GM19023 (cell line): ENCODE measurements around the gene RPS15A.
"Not testable (repeated sequence)": the region's sequence is repeated elsewhere in the genome, so short reads cannot be mapped to it uniquely, and the experiment has no call there.

ENCODE experiments used
- ATAC-seq: cut with Tn5 transposase; IDR thresholded peaks from one replicate; pipeline ENCODE4 v1.9.1; 2021; ENCODE audit warnings: mild to moderate bottlenecking, moderate library complexity; ENCODE audit not compliant: unreplicated experiment

The RPS15A gene

DNA sequence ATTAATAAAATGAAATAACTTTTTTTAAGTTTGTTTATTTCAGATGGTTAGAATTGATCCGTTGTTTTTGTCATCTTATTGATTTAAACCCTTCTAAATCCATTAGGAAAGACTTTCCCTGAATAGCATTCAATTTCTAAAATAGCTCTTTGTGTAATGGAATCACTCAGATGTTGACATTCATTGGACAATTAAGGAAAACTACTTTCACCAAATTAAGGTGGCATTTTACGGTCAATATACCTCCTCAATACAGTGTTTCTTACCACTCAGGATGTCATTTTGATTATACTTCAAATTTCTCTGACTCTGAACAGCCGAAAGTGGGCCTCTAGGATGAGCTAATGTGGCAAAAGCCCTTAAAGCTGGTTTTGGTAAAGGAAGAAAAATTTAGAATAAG is 9.4 kb upstream of the RPS15A start:
- no peak for ATAC-seq

DNA sequence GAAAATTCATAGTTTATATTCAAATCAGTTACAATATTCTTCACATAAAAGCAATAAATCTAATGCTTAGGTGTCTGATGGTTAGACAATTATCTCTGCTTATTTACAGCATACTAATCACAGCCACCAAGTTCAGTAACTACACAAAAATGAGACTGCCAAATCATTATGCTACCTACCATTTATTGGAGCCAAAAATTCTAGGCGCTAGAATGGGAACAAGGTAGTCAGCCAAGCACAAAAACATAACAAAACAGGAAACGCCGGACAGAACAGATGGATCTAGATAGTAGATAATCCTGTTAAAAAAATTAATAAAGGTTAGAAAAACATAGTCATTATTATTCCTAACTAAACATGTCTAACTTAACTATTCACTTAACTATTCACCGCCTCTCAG is 7.6 kb upstream of the RPS15A start:
- ATAC-seq, result no peak

DNA sequence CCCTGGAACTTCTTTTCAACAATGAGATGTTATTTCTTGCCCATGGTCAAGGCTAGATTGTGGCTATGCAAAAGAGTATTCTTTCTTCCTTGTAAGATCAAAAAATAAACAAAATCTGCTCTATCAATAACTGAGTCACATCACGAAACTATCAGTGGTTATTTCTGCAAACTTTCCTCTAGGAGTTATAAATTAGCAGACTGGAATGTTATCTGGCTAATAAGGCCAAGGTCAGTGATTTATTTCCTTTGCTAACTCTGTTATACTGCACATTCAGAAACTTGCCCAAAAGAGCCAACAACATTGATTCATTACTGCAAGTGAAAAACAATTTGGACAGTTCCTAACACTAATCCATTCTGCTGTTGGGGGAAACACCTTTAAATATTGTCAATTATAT is 6.2 kb upstream of the RPS15A start:
- ATAC-seq, result no peak

DNA sequence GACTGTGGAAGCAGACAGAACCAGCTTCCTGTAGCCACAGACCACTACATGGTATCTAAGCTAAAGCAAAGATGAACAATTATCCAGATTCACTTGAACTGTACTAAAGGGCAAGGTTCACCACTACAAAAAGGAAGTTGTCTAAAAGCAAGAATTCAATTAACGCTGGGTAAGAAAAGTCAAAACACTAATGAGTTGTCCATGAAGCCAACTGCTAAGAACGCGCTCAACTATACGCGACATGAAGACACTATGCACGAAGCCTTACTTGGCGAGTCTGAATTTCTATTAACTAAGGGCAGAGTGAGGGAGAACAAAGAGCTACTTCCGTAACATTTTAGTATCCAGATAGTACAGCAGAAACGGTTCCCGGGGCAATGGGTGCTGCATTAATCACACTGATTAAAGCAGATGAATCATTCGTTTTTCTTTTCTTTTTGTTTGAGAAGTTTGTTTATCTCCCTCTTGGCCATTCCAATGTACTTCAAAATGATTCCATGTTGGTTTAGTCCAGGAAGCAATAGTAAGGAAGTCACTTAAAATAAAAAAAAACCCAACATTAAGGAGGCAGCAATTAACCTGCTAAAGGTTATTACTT is 2.8 kb upstream of the RPS15A start:
- ATAC-seq, result no peak

DNA sequence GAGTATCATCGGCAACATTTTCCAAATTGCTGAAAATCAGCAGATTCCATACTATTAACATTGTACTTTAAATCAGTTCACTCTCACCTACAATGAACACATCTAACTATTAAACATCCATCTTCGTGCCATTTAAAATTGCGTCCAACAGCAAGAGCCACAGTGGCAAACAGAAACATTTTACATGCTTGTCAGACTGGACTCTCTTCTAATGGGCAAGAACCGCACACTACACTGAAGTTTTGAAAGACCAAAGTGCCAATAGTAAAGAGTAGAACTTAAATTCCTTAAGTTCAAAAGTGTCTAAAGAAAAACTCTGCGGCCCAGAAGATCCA is 652 bp downstream of the RPS15A start:
- ATAC-seq, result no peak

DNA sequence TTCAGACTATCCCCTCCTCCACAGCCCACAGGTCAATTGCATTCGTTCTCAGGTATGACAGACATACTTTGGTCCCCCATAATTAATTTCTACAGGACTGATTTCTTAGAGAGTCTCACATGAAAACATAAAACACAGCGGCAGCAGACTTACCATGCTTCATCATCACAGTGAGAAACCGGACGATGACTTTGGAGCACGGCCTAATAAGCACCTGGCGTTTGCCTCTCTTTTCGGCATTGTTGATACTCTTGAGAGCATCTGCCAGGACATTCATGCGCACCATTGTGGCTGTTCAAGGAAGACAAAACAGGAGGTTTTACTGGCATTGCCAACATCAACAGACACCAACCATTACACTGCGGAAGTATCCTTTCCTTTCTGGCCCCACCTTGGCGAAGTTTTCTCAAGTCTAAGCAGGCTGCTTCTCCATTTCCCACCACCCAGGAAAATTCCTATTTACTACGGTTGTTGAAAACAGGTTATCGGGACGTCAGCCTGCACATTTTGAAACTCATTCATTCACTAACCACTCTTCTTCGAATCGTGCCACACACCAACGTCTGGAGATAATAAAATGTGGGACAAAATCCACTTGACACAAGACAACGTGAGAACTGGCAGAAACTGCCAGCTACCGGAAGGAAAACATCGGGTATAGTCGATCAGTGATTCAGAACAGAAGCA is 1.2 kb downstream of the RPS15A start:
- no peak for ATAC-seq

DNA sequence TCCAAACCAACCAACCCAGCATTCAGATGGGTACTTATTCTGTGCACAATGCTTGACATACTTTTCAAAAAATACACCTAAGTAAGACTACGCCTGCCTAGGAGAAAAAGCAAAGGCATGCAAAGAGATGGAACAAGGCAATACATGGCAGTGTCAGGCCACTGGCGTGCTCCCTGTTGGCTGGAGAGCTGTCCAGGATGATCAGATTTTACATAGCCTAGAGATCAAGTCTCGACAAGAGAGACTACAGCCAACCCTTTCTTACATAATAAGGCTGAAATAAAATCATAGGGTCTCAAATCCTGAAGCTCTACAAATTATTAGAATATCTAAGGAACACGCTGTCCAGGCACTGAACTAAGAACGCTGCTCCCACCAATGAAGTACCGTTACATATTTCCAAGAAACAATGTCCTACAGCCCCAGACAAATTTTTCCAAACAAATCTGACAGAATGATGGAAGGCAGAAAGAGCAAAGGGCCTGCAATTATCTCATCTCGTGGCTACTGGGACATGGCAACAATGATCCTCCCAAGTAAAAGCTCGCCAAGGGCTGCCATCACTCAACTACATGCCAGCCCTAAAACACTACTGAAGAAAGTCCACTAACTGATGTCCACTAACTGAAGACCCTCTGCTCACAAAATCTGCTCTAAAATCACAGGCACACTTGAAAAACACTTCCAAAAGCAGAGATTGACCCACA is 5.1 kb downstream of the RPS15A start:
- ATAC-seq, result no peak

DNA sequence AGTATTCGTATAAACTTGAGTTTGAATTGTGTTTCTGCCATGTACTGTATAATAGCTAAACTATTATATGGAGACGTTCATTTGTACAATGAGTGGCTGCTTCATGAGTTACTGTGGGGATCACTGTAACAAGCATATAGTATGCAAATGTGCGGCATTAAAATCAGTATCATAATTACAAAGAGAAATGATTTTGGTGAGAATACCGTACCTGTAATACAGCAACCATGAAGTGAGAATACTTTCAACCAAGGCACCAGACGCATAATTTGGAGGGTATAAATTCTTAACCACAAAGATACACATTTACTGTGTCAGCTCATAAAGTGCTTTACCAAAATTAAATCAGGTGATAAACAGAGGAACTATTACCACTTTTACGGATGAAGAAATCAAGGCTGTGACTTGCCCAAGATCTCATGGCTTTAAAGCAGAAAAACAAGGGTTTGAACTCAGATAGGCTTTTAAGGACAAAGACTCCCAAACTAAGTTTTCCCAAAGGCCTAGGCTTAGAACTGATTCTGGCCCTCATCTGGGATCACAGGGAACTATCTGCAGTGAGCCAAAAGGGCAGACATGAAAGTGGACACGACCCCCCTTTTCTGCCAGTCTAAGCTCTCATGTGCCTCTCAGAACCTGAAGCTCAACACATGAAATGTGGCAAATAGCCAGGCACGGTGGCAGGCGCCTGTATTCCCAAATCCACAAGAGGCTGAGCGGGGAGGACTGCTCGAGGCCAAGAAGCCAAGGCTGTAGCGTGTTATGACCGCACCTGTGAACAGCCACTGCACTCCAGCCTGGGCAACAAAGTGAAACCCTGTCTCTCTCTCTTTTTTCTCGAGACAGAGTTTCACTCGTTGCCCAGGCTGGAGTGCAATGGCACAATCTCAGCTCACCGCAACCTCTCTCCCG is 6.4 kb downstream of the RPS15A start:
- ATAC-seq, result no peak

DNA sequence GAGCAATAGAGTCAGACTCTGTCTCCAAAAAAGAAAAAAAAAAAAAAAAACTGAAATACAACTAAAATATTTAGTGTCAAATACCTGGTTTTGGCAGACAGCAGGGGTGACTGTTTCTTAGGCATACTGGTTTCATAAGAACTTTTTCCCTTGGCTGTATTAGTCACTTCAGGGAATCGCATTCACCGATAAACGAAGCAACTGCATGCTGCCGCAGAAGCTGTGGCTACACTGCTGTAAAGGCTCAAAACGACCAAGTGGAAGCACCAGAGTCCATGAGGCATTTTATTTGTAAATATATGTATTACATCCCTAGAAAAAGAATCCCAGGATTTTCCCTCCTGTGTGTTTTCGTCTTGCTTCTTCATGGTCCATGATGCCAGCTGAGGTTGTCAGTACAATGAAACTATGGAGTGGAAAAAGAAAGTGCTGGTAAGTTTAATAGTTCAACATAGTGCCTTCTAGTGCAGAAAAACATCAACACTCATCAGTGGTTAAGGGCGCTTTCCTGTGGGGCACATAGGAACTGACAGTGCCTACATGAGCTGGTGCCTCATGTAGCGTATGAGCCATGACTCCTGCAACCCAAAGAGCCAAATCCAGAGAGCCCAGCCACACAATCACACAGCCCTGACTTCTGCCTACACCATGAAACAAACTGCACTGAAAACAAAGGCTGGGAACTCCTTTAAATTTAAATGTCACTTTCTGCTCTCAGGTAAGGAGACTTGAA is 7.3 kb downstream of the RPS15A start:
- ATAC-seq, result no peak

DNA sequence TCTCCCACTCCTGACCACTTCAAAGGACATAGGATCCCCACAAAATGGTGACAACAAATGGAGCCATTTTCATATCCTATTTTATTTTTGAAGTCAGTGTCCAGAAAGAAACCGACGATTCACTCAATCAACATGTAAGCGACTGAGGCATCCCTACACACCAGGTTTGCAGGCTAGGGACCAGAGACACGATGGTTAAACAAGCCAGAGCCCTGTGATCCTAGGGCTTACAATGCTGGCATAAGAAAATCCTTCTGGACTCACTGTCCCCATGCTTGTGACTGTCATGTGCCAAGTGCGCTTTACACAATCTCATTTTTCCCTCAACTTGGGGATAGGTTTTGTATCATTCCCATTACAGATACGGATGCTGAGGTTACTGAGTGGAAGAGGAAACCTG is 8.9 kb downstream of the RPS15A start:
- not testable (repeated sequence) for ATAC-seq

DNA sequence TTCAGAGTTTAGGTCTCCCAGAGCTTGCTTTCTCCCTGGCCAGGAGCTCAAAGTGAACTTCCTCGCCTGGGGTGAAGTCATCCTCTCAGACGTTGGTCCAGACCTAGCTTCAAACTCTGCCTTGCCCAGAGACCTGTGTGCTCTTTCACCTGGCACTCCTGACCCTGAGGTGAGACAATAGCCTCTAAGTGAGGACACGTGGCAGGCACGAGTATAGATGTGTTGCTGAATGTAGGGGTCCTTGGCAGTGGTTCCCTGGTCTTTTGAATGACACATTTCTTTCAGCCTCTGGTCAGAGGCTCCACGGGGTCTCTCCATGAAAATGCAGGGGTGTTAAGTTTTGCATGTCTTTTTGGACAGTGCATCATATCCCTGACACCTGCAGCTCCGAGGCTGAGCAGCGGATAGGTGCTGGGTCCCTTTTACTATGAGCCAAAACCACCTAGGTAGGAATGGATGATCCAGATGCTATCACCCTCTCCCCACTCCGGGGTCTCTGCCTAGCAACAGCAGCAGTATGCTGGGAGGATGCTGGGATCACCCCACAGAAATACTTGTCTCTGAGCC is 9.6 kb downstream of the RPS15A start:
- ATAC-seq, result not testable (repeated sequence)

DNA sequence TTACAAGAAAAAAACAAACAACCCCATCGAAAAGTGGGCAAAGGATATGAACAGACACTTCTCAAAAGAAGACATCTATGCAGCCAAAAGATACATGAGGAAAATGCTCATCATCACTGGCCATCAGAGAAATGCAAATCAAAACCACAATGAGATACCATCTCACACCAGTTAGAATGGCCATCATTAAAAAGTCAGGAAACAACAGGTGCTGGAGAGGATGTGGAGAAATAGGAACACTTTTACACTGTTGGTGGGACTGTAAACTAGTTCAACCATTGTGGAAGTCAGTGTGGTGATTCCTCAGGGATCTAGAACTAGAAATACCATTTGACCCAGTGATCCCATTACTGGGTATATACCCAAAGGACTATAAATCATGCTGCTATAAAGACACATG is 12.5 kb downstream of the RPS15A start:
- not testable (repeated sequence) for ATAC-seq

DNA sequence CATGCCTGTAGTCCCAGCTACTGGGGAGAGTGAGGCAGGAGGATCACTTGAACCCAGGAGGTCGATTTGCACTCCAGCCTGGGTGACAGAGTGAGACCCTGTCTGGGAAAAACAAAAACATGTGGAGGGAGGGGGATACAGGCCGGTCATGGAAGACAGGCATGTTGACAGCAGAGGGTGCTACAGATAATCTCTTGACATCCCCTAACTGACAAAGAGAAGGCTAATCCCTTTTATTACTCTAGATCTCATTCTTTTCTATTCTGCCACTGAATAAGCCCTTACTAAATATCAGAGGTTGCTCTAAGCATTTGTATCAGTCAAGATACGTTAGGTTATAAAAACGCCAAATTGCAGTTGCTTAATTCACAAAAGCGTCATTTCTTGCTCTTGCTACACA is 13.8 kb downstream of the RPS15A start:
- ATAC-seq, result not testable (repeated sequence)

DNA sequence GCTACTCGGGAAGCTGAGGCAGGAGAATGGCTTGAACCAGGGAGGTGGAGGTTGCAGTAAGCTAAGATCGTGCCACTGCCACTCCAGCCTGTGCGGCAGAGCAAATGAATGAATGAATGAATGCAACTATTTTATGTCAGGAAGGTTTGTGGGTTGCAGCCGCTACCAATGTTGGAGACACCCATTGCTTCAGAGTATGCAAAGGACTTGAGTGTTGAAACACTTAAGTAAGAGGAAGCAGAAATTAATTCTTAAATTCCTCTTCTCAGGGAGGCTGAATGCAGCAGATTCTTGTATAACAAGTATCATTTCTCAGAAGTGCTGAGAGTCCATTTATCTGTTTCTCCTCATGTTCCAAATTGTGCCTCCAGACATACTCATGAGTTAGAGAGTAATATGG is 15.5 kb downstream of the RPS15A start:
- not testable (repeated sequence) for ATAC-seq

DNA sequence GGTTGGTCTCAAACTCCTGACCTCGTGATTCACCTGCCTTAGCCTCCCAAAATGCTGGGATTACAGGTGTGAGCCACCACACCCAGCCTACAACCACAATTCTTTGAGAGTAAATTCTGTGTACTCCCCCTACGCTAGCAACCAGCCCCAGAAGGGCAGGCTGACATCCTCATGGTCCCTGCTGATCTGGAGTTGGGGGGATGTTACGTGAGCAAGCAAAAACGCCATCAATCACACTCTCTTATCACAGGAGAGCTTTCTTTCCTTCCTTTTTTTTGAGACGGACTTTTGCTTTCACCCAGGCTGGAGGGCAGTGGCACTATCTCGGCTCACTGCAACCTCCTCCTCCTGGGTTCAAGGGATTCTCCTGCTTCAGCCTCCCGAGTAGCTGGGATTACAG is 18.0 kb downstream of the RPS15A start:
- ATAC-seq, result not testable (repeated sequence)

DNA sequence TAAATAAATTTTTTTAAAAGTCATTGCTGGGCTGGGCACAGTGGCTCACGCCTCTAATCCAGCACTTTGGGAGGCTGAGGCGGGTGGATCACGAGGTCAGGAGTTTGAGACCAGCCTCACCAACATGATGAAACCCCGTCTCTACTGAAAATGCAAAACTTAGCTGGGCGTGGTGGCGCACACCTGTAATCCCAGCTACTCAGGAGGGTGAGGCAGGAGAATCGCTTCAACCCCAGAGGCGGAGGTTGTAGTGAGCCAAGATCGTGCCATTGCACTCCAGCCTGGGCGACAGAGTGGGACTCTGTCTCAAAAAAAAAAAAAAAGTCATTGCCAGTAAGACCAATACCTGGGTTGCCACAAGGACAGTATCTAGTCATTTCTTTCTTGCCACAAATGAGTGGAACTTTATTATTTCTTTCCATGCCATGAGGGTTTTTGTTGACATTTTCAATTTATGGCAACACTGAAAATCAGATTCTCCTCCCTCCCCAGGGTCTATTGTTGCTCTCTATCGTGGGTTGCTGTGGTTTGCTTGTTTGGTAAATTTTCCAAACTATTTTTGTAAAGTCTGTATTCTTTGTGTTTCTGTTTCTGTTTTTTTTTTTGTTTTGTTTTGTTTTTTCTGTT is 19.7 kb downstream of the RPS15A start:
- ATAC-seq, result not testable (repeated sequence)

DNA sequence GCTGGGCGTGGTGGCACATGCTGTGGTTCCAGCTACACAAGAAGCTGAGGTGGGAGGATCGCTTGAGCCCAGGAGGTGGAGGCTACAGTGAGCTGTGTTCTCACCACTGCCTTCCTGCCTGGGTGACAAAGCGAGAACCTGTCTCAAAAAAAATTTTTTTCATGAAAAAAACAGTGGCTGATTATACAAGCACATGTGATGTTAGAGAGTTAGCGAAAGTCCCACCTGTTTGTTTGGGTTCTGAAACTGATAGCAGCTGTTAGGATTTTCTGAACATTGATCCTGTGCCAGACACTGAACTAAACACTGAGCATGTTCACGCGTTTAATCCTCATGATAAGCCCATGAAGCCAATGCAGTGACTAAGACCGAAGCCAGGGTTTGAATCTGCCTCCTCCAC is 22.9 kb downstream of the RPS15A start:
- ATAC-seq, result peak; percentile 66

DNA sequence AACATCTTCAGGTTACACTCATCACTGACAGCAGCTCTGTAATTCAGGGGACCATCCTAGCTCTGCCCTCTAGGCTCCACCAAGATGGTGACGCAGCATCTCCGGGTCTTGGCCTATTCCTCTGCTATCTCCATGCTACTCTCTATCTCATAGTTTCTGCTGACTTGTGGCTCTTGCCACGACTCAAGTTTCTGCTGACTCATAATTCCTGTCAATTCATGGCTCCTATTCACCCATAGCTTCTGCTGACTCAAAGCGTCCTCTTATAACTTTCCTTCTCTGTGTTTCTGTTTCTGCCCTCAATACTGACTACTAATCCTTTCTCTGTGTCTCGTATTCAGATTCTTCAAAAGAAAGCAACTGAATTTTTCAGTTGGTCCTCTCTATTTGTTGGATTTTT is 27.4 kb downstream of the RPS15A start:
- not testable (repeated sequence) for ATAC-seq

DNA sequence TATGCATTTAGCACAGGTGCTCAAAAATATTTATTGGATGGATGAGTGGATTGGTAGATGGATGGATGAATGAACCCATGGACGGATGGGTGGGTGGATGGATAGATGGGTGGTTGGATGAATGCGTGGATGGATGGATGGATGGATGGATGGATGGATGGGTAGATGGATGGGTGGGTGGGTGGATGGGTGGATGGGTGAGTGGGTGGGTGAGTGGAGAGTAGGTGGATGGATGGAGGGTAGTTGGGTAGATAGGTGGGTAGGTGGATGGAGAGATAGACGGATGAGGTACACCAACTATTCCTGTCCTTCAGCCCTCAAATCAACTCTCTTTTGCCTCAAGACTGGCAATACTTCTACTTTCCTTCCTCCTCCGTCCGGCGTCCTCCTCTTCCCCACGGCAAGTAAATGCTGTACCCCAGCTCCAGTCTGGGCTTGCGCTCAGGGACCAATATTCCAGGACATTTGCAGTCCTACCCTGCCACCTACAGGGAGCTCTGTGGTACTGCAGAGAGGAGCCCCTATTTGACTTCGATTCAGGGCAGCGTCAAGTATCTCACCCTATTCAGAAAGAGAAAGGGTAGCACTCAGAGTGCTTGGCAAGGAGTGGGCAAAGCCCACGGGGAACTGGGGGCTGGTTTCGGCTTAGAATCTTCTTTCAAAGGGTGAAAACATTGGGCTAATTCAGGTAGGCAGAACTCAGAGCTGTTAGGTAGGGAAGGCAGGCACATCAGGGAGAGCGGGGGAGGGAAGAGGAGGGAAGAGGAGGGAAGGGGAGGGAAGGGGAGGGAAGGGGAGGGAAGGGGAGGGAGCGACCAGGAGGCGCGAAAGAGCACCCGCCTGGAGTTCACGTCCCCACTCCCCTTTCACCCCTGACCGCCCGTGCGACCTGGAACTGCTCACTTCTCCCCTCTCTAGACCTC is 30.3 kb downstream of the RPS15A start:
- ATAC-seq, result not testable (repeated sequence)
